ENCODE measurements around the gene ARID5A.

ARID5A gene

DNA sequence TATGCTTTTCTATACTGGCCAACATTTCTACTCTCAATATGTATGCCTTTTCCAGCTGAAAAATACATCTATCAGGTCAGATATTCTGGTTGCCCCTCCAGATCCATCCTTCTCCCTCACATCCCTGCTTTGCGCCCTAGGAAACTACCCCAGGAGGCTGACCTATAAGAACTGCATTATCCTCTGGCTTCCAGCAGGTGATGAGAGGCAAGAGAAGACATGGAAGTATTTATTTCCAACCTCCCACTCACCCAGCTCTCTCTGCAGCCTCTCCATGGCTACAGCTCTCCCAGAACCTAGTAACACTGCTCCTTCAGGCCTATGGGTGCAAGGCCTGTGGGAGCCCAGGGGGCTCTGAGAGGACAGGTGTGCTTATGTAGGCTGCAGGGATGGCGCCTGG, 42.9 kb downstream of the ARID5A start:
- CTCF ChIA-PET, result no interaction called here
- TF ChIP-seq, protein P1, sequence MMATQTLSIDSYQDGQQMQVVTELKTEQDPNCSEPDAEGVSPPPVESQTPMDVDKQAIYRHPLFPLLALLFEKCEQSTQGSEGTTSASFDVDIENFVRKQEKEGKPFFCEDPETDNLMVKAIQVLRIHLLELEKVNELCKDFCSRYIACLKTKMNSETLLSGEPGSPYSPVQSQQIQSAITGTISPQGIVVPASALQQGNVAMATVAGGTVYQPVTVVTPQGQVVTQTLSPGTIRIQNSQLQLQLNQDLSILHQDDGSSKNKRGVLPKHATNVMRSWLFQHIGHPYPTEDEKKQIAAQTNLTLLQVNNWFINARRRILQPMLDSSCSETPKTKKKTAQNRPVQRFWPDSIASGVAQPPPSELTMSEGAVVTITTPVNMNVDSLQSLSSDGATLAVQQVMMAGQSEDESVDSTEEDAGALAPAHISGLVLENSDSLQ (IDR thresholded peaks at IDR 0.05), result no peak
- TF ChIP-seq HDGF (IDR thresholded peaks at IDR 0.05; ENCODE audit: borderline replicate concordance) (no peak), LEF1 (IDR thresholded peaks at IDR 0.05; ENCODE audit: borderline replicate concordance) (no peak), FOXA1 (IDR thresholded peaks at IDR 0.05) (no peak), FOXK2 (IDR thresholded peaks at IDR 0.05) (no peak), ZNF384 (IDR thresholded peaks at IDR 0.05) (no peak), SUZ12 (IDR thresholded peaks at IDR 0.05) (no peak), SP1 (IDR thresholded peaks at IDR 0.05) (no peak), CTBP1 (IDR thresholded peaks at IDR 0.05; ENCODE audit: borderline replicate concordance) (no peak), ARNT (IDR thresholded peaks at IDR 0.05) (no peak), TARDBP (IDR thresholded peaks at IDR 0.05) (no peak), FOXM1 (IDR thresholded peaks at IDR 0.05; ENCODE audit: borderline replicate concordance) (no peak), ELF4 (IDR thresholded peaks at IDR 0.05) (no peak)
- DNase-seq (ENCODE audit: extremely low spot score), result no peak
- POLR2A ChIA-PET, result no interaction called here

DNA sequence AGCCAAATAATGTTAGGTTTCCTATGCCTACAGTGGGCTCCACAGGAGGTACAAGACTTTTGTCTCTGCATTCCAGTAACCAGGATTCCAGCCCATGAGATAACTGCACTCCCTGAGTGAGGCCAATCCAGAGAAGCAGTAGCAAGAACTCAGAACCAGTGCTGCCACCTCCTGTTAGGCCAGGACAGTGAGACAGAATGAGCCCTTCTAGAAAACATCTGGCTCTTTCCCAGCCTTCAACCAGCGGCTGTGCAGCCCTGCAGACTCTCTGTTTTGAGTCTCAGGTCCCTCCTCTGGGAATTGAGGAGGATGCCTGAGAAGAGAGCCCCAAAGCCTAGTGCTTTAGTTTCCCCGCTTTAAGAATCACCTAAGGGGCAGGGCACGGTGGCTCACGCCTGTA, 44.2 kb downstream of the ARID5A start:
- peak; percentile 72 for DNase-seq (ENCODE audit: extremely low spot score)
- CTCF ChIA-PET, result no interaction called here
- TF ChIP-seq LEF1 (IDR thresholded peaks at IDR 0.05; ENCODE audit: borderline replicate concordance) (no peak), ELF4 (IDR thresholded peaks at IDR 0.05) (no peak), L3MBTL2 (conservative IDR thresholded peaks at IDR 0.05) (no peak), BHLHE40 (IDR thresholded peaks at IDR 0.05; ENCODE audit: borderline replicate concordance) (no peak), NFRKB (IDR thresholded peaks at IDR 0.05) (no peak), FOXK2 (IDR thresholded peaks at IDR 0.05) (no peak), SP1 (IDR thresholded peaks at IDR 0.05) (no peak), SUZ12 (IDR thresholded peaks at IDR 0.05) (no peak), ARNT (IDR thresholded peaks at IDR 0.05) (no peak), FOXM1 (IDR thresholded peaks at IDR 0.05; ENCODE audit: borderline replicate concordance) (no peak), ZNF384 (IDR thresholded peaks at IDR 0.05) (no peak)
- TF ChIP-seq, protein P1 (IDR thresholded peaks at IDR 0.05), result no peak

DNA sequence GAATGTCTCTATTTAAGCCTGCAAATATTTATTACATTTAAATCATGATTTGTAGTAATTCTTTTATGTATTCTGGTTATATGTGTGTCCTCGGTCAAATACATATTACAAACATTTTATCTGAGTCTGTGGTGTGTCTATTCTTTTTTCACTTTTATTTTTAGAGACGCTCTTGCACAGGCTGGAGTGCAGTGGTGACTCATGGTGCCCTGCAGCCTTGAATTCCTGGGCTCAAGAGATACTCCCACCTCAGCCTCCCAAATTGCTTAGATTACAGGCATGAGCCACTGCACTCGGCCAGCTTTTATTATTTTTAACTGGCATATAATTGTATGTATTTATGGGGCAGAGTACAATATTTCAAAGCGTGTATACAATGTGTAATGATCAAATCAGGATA, 47.5 kb downstream of the ARID5A start:
- no peak for TF ChIP-seq L3MBTL2 (conservative IDR thresholded peaks at IDR 0.05)
- TF ChIP-seq LEF1 (IDR thresholded peaks at IDR 0.05; ENCODE audit: borderline replicate concordance), result no peak
- TF ChIP-seq NFRKB (IDR thresholded peaks at IDR 0.05), result no peak
- no peak for TF ChIP-seq SUZ12 (IDR thresholded peaks at IDR 0.05)
- TF ChIP-seq FOXM1 (IDR thresholded peaks at IDR 0.05; ENCODE audit: borderline replicate concordance), result no peak
- no peak for TF ChIP-seq FOXK2 (IDR thresholded peaks at IDR 0.05)
- TF ChIP-seq ARNT (IDR thresholded peaks at IDR 0.05), result no peak
- no peak for TF ChIP-seq BHLHE40 (IDR thresholded peaks at IDR 0.05; ENCODE audit: borderline replicate concordance)
- TF ChIP-seq HDGF (IDR thresholded peaks at IDR 0.05; ENCODE audit: borderline replicate concordance), result no peak
- TF ChIP-seq SP1 (IDR thresholded peaks at IDR 0.05), result no peak
- no peak for TF ChIP-seq TARDBP (IDR thresholded peaks at IDR 0.05)
- no peak for TF ChIP-seq ELF4 (IDR thresholded peaks at IDR 0.05)
- TF ChIP-seq ZNF384 (IDR thresholded peaks at IDR 0.05), result no peak
- no peak for TF ChIP-seq FOXA1 (IDR thresholded peaks at IDR 0.05)
- TF ChIP-seq, protein P1 (IDR thresholded peaks at IDR 0.05), result no peak
- no peak for TF ChIP-seq CTBP1 (IDR thresholded peaks at IDR 0.05; ENCODE audit: borderline replicate concordance)
- ChIA-PET POLR2A (no interaction called here), CTCF (no interaction called here)
- no peak for DNase-seq (ENCODE audit: extremely low spot score)

More for the DNA sequence above, 44.2 kb downstream of the ARID5A start:
- POLR2A ChIA-PET, result no interaction called here

DNA sequence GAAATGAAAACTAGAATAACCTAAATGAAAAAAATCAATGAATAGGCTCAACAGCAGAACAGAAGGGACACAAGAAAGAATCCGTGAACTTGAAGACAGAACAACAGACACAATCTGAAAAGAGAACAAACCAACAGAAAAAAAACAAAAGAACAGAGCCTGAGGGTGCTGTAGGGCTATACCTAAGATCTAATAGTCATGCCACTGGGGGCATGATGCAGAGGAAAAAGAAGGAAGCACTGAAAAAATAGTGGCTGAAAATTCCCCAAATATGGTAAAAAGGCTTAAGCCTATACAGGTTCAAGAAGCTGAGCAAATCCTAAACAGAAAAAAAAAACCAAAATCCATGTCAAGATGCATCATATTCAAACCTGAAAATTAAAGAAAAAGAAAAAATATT, 51.3 kb downstream of the ARID5A start:
- DNase-seq (ENCODE audit: extremely low spot score), result no peak
- TF ChIP-seq ELF4 (IDR thresholded peaks at IDR 0.05) (no peak), NFRKB (IDR thresholded peaks at IDR 0.05) (no peak), SP1 (IDR thresholded peaks at IDR 0.05) (no peak), TARDBP (IDR thresholded peaks at IDR 0.05) (no peak), ZNF384 (IDR thresholded peaks at IDR 0.05) (no peak), CTBP1 (IDR thresholded peaks at IDR 0.05; ENCODE audit: borderline replicate concordance) (no peak), BHLHE40 (IDR thresholded peaks at IDR 0.05; ENCODE audit: borderline replicate concordance) (no peak), LEF1 (IDR thresholded peaks at IDR 0.05; ENCODE audit: borderline replicate concordance) (no peak), FOXK2 (IDR thresholded peaks at IDR 0.05) (no peak), L3MBTL2 (conservative IDR thresholded peaks at IDR 0.05) (no peak), SUZ12 (IDR thresholded peaks at IDR 0.05) (no peak), FOXA1 (IDR thresholded peaks at IDR 0.05) (no peak), HDGF (IDR thresholded peaks at IDR 0.05; ENCODE audit: borderline replicate concordance) (no peak)
- TF ChIP-seq, protein P1 (IDR thresholded peaks at IDR 0.05), result no peak
- POLR2A ChIA-PET, result no interaction called here
- CTCF ChIA-PET, result interaction anchor here (1.0 kb wide), 1 partner anchor 175 kb away, joined by 3 read pairs; no protein-coding TSS in a partner anchor

DNA sequence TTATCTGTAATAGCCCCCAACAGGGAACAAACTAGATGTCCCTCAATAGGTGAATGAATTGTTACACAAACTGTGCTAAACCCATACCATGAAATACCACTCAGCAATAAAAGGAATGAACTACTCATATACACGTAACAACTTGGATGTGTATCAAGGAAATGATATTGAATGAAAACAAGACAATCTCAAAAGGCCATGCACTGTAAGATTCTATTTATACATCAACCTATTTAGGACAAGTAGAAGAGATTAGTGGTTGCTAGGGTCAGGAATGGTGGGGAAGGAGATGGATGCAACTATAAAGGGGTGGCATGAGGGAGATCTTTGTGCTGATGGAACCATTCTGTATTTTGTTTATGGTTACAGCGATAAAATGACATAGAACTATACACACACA, 54.5 kb downstream of the ARID5A start:
- DNase-seq (ENCODE audit: extremely low spot score), result no peak
- TF ChIP-seq ELF4 (IDR thresholded peaks at IDR 0.05) (no peak), L3MBTL2 (conservative IDR thresholded peaks at IDR 0.05) (no peak), FOXM1 (IDR thresholded peaks at IDR 0.05; ENCODE audit: borderline replicate concordance) (no peak), FOXA1 (IDR thresholded peaks at IDR 0.05) (no peak), SP1 (IDR thresholded peaks at IDR 0.05) (no peak)
- TF ChIP-seq, protein P1 (IDR thresholded peaks at IDR 0.05), result no peak
- CTCF ChIA-PET, result no interaction called here
- POLR2A ChIA-PET, result no interaction called here

Data from HEK293T (cell line).